ENCODE data around the gene ZNF532. TPM values are rescaled to one million over a fixed set of nuclear protein-coding genes. Genes with fewer than 3 reads are reported as not detected.

Gene ZNF532
- polyA plus RNA-seq, 3 donors, result 0.76 to 18.5 (median 1.7) TPM

DNA sequence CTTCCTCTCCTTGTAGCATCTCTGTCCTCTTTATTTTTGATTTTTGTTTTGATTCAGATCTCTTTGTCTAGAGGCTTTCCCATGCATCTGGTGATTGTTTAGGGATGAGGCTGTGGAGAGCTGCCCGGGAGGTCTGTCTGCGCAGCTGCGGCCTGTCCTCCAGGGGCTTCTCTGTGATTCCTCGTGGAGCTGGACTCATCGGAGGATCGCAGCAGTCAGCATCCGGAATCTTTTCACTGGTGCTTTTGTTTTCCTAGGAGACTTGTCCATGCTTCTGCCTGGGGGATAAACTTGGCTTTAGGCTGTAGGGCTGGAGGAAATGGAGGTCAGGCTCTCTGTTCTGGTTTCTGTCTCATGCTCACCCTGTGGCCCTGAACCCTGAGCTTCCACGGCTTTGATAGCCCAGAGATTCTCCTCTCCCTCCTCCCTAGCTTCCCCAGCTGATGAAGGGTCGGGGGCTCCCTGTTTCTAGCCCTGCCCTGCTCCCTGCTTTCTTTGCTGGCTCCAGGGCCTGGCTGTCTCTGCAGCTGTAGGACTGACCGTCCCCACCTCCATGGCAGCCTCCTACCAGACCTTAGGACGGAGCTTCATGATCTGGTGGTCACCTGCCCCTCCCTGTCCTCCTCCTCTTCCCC lies 35.5 kb downstream of the ZNF532 start:
- H3K4me3 Mint-ChIP-seq, result no peak overlapping the region
- H3K36me3 Mint-ChIP-seq, result peaks cover 2 to 19% of the 10 kb centered on the region in 2 donors
- Histone ChIP-seq H3K9ac (ENCODE audit: insufficient read depth, low read length, poor library complexity, severe bottlenecking) (no peak overlapping the region), H4K20me1 (ENCODE audit: insufficient read depth, low read length) (no peaks in the 10 kb centered on the region), H3K27ac (ENCODE audit: low read depth in 1 of 2, low read length in 2 of 2) (no peak overlapping the region), H2AFZ (ENCODE audit: insufficient read depth, low read depth, low read length, poor library complexity, severe bottlenecking) (no peak overlapping the region), H3K79me2 (ENCODE audit: insufficient read depth, low read length) (no peaks in the 10 kb centered on the region), H3K4me2 (replicated peaks; ENCODE audit: extremely low read depth, low read length, poor library complexity, severe bottlenecking) (no peak overlapping the region), H3K36me3 (replicated peaks in 1 of 2; ENCODE audit: control insufficient read depth in 1 of 2, insufficient read depth in 2 of 2, low read length in 2 of 2) (no peaks in the 10 kb centered on the region), H3K4me1 (ENCODE audit: control insufficient read depth in 1 of 2, insufficient read depth in 2 of 2, low read length in 2 of 2) (peaks cover 11 to 15% of the 10 kb centered on the region in 2 donors), H3K27me3 (ENCODE audit: control insufficient read depth in 2 of 2, insufficient read depth in 2 of 2, low read length in 2 of 2) (no peaks in the 10 kb centered on the region), H3K4me3 (replicated peaks in 1 of 3; ENCODE audit: low read depth in 2 of 3, low read length in 3 of 3) (no peak overlapping the region), H3K9me3 (replicated peaks in 1 of 2; ENCODE audit: control insufficient read depth in 1 of 2, insufficient read depth in 1 of 2, low read length in 2 of 2) (no peaks in the 10 kb centered on the region)
- H3K9me3 Mint-ChIP-seq, result peaks cover 0 to 3% (median 0%) of the 10 kb centered on the region in 7 donors
- no peak overlapping the region for H3K27ac Mint-ChIP-seq
- TF ChIP-seq, protein P1, sequence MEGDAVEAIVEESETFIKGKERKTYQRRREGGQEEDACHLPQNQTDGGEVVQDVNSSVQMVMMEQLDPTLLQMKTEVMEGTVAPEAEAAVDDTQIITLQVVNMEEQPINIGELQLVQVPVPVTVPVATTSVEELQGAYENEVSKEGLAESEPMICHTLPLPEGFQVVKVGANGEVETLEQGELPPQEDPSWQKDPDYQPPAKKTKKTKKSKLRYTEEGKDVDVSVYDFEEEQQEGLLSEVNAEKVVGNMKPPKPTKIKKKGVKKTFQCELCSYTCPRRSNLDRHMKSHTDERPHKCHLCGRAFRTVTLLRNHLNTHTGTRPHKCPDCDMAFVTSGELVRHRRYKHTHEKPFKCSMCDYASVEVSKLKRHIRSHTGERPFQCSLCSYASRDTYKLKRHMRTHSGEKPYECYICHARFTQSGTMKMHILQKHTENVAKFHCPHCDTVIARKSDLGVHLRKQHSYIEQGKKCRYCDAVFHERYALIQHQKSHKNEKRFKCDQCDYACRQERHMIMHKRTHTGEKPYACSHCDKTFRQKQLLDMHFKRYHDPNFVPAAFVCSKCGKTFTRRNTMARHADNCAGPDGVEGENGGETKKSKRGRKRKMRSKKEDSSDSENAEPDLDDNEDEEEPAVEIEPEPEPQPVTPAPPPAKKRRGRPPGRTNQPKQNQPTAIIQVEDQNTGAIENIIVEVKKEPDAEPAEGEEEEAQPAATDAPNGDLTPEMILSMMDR (IDR thresholded peaks at IDR 0.05), result no peak
- peaks cover 1 to 3% (median 2%) of the 10 kb centered on the region in 3 donors for H3K27me3 Mint-ChIP-seq (ENCODE audit: low read depth in 3 of 3)
- intact Hi-C loops (cut with micrococcal nuclease), result no loop called here
- no peak for DNase-seq
- WGBS (ENCODE audit: insufficient coverage), result 92% methylated on average over 11 of the region's 11 CpGs
- H3K4me1 Mint-ChIP-seq, result peaks cover 24% of the 10 kb centered on the region

DNA sequence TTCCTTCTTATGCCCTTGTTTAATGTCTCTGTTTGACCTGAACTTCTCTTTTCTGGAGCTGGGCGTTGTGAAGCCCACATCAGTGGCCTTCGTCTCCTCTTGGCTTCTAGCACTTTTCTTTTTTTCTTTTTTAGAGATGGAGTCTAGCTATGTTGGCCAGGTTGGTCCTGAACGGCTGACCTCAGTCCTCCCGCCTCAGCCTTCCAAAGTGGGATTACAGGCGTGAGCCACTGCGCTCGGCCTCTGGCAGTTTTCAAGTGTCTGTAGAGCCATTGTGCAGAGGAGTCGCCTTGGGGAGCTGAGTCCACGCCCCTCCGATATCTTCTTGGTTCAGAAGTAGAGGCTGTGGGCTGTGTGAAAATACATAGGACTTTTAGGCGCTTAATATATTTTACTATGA lies 36.5 kb downstream of the ZNF532 start:
- H3K4me2 ChIP-seq (replicated peaks; ENCODE audit: extremely low read depth, low read length, poor library complexity, severe bottlenecking), result no peak overlapping the region

More for the DNA sequence above, 36.5 kb downstream of the ZNF532 start:
- H4K20me1 ChIP-seq (ENCODE audit: insufficient read depth, low read length), result no peaks in the 10 kb centered on the region
- peaks cover 6 to 10% of the 10 kb centered on the region in 2 donors for H3K4me1 ChIP-seq (ENCODE audit: control insufficient read depth in 1 of 2, insufficient read depth in 2 of 2, low read length in 2 of 2)
- H3K27ac ChIP-seq (ENCODE audit: low read depth in 1 of 2, low read length in 2 of 2), result no peak overlapping the region
- Mint-ChIP-seq H3K27me3 (ENCODE audit: low read depth in 3 of 3) (peaks cover 0 to 3% (median 1%) of the 10 kb centered on the region in 3 donors), H3K4me3 (no peak overlapping the region), H3K27ac (peak overlapping the region in 1 of 7 donors; percentile 49), H3K9me3 (peaks cover 0 to 3% (median 0%) of the 10 kb centered on the region in 7 donors), H3K4me1 (peaks cover 17% of the 10 kb centered on the region), H3K36me3 (peaks cover 2 to 26% of the 10 kb centered on the region in 2 donors)
- H3K36me3 ChIP-seq (replicated peaks in 1 of 2; ENCODE audit: control insufficient read depth in 1 of 2, insufficient read depth in 2 of 2, low read length in 2 of 2), result no peaks in the 10 kb centered on the region
- no peak overlapping the region for H3K4me3 ChIP-seq (replicated peaks in 1 of 3; ENCODE audit: low read depth in 2 of 3, low read length in 3 of 3)
- H2AFZ ChIP-seq (ENCODE audit: insufficient read depth, low read depth, low read length, poor library complexity, severe bottlenecking), result no peak overlapping the region
- intact Hi-C loops (cut with micrococcal nuclease), result no loop called here
- WGBS (ENCODE audit: insufficient coverage), result 100% methylated on average over 7 of the region's 11 CpGs
- DNase-seq, result no peak
- H3K9ac ChIP-seq (ENCODE audit: insufficient read depth, low read length, poor library complexity, severe bottlenecking), result no peak overlapping the region
- H3K27me3 ChIP-seq (ENCODE audit: control insufficient read depth in 2 of 2, insufficient read depth in 2 of 2, low read length in 2 of 2), result no peaks in the 10 kb centered on the region
- TF ChIP-seq, protein P1 (IDR thresholded peaks at IDR 0.05), result no peak
- H3K79me2 ChIP-seq (ENCODE audit: insufficient read depth, low read length), result no peaks in the 10 kb centered on the region
- H3K9me3 ChIP-seq (replicated peaks in 1 of 2; ENCODE audit: control insufficient read depth in 1 of 2, insufficient read depth in 1 of 2, low read length in 2 of 2), result no peaks in the 10 kb centered on the region

Measured in CD14-positive monocyte (primary cell).